Measurements from ENCODE around the gene CXCL16.
"Not testable (repeated sequence)": the region's sequence is repeated elsewhere in the genome, so short reads cannot be mapped to it uniquely, and the experiment has no call there.

Gene CXCL16

GRCh38 chr17:4691686-4692085, 48.0 kb downstream of the CXCL16 start:
- no peak for DNase-seq

GRCh38 chr17:4690745-4691144, 49.0 kb downstream of the CXCL16 start:
- DNase-seq, result no peak

- DNase-seq, result not testable (repeated sequence)
Measured at GRCh38 chr17:4689872-4690271, 49.9 kb downstream of the CXCL16 start.

GRCh38 chr17:4683739-4684138, 56.0 kb downstream of the CXCL16 start:
- not testable (repeated sequence) for DNase-seq

Data from CD4-positive, alpha-beta T cell treated with Interleukin-17A for 1 hour (primary cell).